M059J (cell line): Measurements from ENCODE around the gene SMPD3. TPM values are rescaled to one million over a fixed set of nuclear protein-coding genes. Genes with fewer than 3 reads are reported as not detected.

Experiments
- DNase-seq: peaks from one replicate; pipeline ENCODE4 v3.0.0-alpha.2; 2012; ENCODE audit warnings: low read depth
- total RNA-seq: library from RNA; depleted of rRNA; stranded (reverse); fragments of >200 nt; shearing (Covaris generic); gene quantifications from 2 replicates; pipeline ENCODE4 v1.2.3, GENCODE V29; 2014

The SMPD3 gene
- total RNA-seq, 1 experiment from 2014 or later, result 0.25 TPM

DNA sequence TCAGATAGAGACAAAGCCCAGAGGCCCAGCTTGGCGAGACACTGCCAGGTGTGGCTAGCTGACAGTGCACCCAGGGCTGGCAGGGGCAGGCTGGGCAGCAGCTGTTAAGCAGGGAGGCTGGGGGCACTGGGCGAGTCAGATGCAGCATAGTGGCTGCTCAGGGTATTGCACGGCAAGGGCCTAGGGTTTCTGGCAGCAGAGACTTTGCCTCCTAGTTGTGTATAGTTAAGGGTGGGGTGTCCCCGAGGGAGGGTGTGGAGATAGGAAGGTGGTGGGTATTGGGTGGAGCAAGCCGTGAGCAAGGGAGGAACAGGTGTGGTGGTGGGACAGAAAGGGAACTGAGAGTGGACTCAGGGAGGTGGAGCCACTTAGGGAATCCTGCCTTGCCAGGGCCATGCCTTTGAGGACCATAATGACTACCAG is 66.0 kb downstream of the SMPD3 start:
- DNase-seq, result no peak

DNA sequence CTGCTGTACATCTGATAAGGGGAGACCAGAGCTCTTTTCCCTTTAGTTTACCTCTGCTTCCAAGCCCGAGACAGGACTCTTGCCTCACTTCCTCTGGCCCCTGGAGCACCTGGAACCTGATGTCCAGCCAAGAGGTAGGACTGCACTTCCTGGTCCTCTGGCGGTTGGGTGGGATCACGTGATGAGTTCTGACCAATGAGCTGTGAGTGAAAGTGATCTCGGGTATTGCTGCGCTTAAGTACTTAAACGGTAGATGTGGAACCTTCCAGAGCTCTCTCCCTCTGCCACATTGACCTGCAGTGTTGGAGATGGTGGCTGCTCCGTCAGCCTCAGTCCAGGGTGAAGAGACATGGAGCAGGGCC is 67.0 kb downstream of the SMPD3 start:
- DNase-seq, result no peak

- DNase-seq, result no peak
These were observed 67.5 kb downstream of the SMPD3 start for GRCh38 chr16:68380676-68381362.

DNA sequence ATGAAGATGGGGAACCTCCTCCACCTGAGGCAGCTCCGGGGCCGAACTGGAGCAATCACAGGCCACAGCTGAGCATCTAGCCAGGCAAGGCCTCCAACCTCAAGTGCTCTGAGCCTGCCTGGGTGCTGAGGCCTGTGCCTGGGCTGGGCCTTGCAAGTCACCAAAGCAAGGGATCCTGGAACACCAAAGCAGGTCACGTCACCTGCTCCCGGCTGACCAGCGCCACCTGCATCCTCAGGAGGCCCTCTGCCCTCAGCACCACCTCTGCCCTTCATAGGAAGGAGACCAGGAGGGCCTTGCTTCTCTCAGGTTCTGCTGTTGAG is 68.0 kb downstream of the SMPD3 start:
- DNase-seq, result no peak

- DNase-seq, result no peak
These were observed 68.6 kb downstream of the SMPD3 start for GRCh38 chr16:68379472-68380347.

DNA sequence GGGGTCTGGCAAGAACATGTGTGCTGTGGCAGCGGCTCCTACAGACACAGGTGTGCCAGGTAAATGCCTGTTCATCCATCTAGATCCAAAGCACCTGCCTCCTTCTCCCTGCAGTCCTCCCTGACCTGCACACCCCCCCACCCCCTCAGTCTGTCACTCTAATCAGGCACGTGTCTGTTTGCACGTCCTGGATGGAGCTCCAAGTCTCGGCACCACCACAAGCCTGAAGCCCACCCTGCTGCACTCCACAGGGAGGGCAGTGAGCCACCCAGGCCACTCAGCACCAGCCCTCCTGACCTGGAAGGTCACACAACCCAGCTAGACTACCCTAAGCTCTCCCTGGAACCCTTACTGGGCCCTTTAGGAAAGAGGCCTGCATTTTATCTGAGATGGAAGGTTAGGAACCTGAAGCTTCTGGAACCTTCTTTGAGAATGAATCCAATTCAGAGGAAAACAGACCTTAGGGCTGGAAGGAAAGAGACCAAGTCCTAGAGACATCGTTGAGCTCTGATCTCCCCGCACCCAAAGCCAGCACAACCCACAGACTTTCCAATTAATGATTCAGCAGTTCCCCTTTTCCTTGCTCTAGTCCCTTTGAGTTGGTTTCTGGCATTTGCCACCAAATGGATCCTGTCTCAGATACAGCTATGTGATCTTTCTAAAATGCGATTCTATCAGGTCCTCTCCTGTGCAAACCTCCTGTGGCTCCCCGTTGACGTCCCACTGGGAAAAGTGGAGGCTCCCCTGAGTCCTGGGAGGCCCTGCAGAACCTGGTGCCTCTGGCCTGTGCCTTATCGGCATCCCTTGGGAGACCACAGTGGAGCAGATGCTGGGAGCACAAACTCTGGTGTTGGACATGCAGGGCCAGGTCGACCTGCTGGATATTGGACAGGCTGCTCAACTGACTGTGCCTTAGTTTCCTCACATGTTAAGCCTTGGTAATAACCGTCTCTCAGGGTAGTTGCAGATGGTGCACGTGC is 69.6 kb downstream of the SMPD3 start:
- DNase-seq, result no peak

DNA sequence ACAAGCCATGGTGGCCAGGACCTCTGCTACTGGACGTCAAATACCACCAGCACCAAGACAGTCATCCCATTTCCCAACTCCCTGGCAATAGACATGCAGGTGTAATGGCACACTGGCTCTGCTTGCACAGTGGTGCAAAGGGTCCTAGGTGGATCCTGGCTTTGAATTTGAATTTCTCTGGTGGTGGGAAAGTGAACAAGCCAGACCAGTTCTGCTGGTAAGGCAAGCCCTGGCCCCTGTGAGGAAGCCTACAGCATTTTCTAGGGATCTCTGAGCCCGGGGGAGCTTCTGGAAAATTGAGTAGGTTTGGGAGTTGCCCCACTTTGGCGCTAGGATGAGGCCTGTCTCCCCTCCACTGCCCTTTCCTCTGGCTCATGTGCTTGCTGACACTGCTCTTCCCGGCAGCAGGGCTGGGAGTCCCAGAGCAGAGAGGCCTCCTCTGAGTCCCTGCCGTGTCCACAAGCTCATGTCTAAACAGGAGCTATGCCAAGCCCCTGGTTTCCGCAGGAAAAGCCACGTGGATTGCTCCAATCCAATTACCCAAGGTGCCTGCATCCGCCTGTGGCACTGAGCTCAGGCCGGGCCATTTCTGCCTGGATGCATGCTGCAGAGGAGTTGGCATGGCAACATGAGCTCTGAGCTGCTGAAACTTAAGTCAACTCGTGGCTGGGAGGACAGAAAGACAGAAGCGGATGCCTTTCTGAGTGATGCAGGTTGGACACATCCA is 70.5 kb downstream of the SMPD3 start:
- DNase-seq, result no peak

- no peak for DNase-seq
These were observed 71.1 kb downstream of the SMPD3 start for GRCh38 chr16:68377221-68377620.

DNA sequence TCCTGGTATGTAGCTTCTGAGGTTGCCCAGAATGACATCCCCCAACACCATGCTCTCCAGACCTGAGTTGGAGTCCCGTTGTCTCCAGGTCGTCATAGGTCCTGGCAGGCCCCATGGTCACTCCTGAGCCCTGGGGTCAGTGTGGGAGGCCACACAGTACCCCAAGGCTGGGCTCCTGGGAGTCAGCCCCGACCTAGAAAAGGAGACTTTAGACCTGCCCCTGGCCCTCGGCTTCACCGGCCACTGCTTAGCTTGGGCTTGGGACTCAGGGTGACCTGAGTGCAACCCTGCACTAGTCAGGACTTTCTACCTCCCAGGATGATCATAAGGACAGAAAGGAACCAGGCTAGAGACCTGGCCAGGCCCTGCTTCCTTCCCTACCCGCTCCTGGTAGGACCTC is 71.7 kb downstream of the SMPD3 start:
- no peak for DNase-seq

- DNase-seq, result no peak
These were observed 72.3 kb downstream of the SMPD3 start for GRCh38 chr16:68375801-68376536.

- no peak for DNase-seq
These were observed 73.2 kb downstream of the SMPD3 start for GRCh38 chr16:68374961-68375660.

DNA sequence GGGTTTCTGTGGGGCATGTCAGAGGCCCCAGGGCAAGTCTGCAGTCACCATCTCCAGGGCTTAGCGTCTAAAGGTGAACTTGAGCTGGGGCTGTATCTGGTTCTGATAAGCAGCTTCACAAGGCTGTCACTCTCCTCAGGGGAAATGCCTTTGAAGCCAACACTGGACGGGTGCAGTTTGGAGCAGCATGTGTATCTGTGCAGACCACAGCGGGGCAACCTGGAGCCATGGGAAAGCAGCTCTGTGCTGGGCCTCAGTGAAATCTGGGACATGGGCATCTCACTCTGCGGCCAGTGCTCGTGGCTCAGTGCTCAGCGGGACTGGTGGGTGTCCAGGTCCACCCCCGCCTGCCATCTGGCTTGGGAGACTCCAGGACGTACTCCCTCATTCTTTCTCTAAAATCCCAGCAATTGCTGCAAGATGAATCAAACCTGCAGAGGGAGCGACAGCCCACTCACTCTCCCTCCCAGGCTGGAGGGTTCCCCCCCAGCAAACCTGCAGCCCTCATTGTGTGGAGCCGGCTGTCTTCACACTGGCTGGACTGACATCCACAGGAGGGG is 74.0 kb downstream of the SMPD3 start:
- no peak for DNase-seq

DNA sequence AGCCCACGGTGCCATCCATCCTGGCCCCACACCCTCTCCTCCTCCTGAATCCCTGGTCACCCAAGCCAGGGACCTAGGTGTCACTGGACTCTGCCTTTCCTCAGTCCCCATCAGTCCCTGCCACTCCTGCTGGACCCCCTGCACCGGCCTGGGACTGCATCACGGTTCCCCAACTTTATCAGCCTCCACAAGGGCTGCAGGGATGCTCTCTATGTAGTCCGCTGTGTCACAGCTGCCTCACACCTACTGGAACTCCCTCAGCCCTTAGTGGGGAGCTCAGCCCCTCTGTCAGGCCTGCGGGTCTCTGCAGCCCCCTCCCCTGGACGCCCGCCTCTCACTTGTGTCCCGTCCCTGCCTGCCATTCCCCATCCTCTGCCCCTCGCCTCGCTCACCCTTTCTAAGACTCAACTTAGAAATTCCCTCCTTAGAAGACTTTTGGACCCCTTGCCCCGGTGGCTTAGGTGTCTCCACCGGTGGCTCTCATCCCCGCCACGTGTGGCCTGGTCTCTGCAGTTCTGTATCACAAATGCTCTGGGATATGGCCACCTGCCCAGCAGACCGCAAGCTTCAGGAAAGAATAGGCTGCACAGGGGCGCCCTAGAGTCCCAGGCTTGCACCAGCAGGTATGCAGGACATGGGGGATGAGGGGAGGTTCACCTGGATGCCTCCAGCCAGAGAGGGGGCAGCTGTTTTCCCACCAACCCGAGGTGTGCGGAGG is 74.6 kb downstream of the SMPD3 start:
- DNase-seq, result no peak

DNA sequence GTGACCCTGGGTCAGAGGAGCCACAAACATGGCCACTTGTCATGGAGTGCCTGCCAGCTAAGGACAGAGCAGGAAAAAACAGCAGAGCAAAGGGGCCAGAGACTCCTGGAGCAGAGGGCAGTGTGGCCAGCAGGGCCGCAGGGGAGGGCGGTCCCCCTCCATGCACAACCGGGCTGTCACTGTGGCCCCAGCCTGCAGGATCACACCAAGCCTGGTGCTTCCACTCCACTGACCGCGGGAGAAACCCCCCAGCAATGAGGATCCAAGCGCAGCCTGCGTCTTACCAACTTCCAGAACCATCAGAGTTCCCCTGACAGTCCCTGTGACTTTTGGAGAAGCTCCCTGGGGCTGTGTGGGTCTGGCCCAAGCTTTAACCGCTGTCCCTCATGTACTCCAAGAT is 75.5 kb downstream of the SMPD3 start:
- no peak for DNase-seq

DNA sequence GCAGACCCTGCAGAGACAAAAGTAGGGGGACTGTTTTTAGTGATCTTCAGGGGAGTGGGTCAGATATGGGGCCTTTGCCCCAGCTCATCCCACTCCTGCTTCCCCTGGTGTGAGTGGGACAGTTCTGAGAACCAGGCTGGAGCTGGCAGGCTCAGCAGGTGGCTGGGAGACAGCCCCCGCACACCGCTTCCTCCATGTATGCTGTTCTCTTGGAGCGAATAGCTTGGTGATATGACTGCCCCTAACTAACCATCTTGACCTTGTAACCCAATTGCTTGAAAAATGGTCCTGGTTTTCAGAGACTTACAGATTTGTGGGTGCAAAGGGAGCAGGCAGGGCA is 76.0 kb downstream of the SMPD3 start:
- DNase-seq, result no peak

- no peak for DNase-seq
These were observed 76.5 kb downstream of the SMPD3 start for GRCh38 chr16:68371706-68372380.

GRCh38 chr16:68371276-68371651 is 77.0 kb downstream of the SMPD3 start:
- no peak for DNase-seq

- DNase-seq, result no peak
These were observed 77.6 kb downstream of the SMPD3 start for GRCh38 chr16:68370581-68371275.
